Activated gamma-delta T cell treated with Interleukin-2 at 50 U/mL for 16 hours (primary cell): ENCODE measurements around the gene ARHGAP45.
"Not testable (repeated sequence)": the region's sequence is repeated elsewhere in the genome, so short reads cannot be mapped to it uniquely, and the experiment has no call there.

Experiments used
- DNase-seq: peaks from one replicate; pipeline ENCODE4 v3.0.0-alpha.2; 2020

Gene ARHGAP45, protein sequence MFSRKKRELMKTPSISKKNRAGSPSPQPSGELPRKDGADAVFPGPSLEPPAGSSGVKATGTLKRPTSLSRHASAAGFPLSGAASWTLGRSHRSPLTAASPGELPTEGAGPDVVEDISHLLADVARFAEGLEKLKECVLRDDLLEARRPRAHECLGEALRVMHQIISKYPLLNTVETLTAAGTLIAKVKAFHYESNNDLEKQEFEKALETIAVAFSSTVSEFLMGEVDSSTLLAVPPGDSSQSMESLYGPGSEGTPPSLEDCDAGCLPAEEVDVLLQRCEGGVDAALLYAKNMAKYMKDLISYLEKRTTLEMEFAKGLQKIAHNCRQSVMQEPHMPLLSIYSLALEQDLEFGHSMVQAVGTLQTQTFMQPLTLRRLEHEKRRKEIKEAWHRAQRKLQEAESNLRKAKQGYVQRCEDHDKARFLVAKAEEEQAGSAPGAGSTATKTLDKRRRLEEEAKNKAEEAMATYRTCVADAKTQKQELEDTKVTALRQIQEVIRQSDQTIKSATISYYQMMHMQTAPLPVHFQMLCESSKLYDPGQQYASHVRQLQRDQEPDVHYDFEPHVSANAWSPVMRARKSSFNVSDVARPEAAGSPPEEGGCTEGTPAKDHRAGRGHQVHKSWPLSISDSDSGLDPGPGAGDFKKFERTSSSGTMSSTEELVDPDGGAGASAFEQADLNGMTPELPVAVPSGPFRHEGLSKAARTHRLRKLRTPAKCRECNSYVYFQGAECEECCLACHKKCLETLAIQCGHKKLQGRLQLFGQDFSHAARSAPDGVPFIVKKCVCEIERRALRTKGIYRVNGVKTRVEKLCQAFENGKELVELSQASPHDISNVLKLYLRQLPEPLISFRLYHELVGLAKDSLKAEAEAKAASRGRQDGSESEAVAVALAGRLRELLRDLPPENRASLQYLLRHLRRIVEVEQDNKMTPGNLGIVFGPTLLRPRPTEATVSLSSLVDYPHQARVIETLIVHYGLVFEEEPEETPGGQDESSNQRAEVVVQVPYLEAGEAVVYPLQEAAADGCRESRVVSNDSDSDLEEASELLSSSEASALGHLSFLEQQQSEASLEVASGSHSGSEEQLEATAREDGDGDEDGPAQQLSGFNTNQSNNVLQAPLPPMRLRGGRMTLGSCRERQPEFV

DNA sequence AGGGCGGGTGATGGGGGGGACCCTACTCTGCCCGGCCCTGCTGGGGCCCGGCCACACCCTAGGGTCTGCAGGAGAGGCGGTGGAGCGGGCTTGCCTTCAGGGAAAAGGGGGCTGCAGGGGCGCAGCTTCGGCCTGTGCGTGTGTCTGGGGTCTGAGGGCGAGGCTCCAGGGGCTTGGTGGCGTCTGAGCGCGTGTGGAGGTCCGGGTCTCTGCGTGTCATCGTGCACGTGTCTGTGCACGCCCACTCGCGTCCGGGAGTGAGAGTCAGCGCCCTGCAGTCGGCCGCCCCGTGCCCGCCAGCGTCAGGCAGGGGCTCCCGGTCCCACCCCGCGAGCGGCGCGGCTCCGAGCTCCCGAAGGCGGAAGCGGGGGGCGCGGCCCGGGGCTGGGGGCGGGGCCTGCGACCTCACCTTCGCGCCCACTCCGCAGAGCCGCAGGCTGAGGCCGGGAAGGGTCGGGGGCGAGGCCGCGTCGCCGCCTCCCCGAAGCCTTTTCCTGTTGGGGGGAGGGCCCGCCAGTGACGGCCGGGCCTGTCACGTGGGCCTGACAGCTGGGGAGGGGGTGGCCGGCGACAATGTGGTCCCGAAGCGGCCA is at the start of gene ARHGAP45:
Gene ARHGAP45, plus strand, starts transcription at position 420 of the 593 bp plus-strand sequence. CDS start 239 bp downstream, outside the sequence.
- peak; percentile 82 for DNase-seq

DNA sequence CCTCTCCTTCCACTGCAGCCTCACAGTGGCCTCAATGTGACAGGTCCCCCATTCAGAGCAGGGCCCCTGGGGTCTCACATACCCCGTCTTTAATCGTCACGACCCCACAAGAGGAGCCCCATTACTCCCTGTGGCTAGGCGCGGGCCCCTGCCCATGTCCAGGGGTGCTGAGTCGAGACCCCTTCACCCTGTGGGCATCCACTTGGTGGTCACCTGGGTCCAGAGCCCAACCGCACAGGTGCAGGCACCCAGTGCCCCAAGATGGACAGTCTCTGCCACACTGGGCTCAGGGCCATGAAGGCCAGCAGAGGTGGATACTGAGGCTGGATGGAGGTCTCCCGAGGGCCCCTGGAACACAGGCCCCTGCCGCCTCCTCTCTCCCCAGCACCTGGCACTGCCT is 49.1 kb upstream of the ARHGAP45 start:
- DNase-seq: no peak

DNA sequence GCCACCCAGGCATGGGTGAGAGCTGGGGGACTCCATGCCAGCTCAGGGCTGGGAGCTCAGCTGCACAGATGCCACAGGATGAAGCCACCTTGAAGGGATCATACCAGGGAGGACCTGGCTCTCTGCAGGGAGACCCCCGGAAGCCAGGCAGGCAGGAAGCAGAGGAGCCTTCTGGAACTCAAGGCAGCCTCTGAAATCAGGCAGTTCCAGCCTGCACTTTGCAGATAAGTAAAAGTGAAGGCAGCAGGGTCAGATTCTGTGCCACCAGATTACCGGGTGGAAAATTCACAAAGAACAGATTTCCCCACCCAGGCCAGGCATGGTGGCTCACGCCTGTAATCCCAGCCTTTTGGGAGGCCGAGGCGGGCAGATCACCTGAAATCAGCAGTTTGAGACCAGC is 48.6 kb upstream of the ARHGAP45 start:
- no peak for DNase-seq

DNA sequence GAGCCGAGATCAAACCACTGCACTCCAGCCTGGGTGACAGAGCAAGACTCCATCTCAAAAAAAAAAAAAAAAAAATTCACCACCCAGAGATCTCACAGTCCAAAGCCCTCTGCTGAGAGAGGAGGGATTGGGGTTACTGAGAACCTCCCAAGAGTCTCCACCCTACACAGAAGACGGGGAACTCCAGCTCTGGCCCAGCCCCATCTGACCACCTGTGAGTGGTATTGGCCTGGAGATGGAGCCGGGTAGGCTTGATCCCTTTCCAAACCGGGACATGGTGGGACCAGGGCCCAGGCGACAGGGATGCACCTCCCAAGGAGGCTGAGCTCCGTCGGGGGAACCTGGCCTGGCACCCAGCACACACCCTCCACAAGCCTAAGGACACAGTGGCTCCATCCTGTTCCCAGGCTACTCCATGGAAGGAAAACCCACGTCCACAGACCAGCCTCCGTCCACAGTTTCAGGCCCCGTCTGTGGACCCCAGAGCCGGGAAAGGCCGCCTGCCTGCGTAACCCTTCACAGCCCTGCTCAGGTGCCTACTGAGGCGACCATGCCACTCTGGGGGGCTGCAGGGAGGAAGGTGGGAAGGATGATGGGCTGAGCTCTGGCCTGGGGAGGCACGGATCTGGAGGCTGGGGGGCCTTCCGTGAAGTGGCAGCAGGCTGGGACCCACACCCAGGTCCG is 47.9 kb upstream of the ARHGAP45 start:
- DNase-seq: no peak

DNA sequence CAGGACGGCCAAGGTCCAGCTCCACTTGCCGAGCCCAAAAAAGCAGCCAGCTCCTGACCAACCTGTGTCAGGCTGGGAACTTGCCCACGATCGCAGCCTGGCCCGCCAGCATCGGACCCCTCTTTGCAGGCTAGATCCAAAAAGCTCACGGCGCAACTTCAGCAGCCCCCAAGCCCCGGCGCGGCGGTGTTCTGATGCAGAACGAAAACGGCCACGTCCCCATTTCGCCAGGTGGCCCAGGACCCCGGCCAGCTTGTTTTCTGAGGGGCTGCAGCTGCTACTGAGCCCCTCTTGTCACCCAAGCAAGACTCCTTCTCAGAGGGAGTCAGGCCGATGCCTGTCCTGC is 47.4 kb upstream of the ARHGAP45 start:
- DNase-seq: no peak

DNA sequence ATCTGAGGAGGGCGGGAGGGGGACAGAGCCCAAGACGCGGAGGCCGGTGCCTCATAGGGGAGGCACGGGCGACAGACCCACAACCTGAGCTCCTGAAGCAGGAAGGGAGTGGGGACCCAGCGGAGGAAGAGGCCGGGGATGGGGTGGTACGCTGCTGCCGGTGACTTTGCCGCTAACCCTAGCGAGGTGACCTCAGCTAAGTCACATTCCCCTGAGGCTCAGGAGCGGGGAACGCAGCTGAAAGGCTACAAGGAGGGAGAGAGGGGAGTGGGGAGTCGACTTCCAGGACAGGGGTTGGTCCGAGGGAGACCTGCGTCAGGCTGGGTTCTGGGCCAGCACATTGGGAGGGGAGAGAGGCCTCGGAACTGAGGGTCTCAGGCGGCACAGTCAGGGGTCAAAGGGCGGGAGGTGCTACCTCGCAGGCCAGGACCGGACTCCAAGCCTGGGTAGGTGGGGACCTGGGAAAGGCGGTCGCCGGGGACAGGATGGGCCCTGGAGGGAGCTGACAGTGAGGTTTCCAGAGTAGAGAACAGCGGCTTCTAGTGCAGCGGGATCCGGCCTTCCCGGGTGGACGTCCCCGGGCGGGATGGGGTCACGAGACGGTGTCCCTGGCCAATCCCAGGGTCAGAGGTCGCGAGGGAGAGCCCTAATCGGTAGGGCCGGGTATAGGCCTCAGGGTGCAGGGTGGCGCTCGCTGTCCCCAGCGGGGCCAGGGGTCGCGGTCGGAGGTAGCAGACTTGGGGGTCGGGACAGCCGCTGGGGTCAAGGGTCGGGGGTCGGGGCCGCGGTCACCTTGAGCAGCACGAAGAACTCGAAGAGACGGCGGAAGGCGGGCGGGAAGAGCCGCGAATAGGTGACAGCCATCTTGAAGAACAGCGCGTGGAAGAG is 46.7 kb upstream of the ARHGAP45 start:
- peak; percentile 53 for DNase-seq

DNA sequence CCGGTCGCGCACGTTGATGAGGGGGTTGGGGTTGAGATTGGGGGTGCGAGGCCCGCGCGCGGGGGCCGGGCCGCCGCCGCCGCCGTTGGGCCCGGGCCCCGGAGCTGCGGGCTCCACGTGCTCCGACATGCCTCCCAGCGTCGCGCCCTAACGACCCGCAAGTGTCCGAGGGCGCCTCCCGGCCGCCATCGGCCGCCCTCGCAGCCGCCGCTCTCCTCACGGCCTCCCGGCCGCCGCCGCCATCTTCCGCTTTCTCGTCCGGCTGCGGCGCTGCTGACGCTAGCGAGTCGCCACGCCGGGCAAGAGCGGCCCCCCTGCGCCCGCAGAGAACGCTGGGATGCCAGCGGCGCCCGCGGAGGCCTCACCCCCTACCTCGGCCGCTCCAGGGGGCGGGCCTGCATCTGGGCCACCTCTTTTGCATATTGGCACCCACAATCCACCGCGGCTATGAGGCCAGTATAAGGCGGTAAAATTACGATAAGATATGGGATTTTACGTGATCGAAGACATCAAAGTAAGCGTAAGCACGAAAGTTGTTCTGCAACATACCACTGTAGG is 46.0 kb upstream of the ARHGAP45 start, which contains the start of gene TMEM259:
Gene TMEM259, minus strand, starts transcription at position 256 of the 558 bp plus-strand sequence. Its CDS starts 127 bp downstream, at position 129.
- peak; percentile 98 for DNase-seq

DNA sequence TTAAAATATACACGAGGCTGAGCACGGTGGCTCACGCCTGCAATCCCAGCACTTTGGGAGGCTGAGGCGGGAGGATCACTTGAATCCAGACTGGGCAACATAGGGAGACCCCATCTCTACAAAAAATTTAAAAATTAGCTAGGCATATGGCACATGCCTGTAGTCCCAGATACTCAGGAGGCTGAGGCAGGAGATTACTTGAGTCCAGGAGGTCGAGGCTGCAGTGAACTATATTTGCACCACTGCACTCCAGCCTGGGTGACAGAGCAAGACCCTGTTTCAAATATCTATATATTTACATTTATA is 43.1 kb upstream of the ARHGAP45 start:
- DNase-seq: not testable (repeated sequence)

DNA sequence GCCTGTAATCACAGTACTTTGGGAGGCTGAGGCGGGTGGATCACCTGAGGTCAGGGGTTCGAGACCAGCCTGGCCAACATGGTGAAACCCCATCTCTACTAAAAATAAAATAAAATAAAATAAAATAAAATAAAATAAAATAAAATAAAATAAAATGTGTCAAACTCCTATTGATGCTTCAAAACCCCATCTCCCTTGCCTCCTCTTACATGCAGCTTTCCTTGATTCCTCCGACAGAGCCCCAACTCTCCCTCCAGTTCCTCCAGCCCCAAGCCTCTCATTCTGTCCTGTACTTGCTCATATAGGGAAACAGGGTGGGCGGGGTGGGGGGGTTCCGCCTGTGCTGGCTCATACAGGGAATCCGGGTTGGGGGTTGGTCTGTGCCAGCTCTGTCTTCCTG is 41.9 kb upstream of the ARHGAP45 start:
- DNase-seq: not testable (repeated sequence)

DNA sequence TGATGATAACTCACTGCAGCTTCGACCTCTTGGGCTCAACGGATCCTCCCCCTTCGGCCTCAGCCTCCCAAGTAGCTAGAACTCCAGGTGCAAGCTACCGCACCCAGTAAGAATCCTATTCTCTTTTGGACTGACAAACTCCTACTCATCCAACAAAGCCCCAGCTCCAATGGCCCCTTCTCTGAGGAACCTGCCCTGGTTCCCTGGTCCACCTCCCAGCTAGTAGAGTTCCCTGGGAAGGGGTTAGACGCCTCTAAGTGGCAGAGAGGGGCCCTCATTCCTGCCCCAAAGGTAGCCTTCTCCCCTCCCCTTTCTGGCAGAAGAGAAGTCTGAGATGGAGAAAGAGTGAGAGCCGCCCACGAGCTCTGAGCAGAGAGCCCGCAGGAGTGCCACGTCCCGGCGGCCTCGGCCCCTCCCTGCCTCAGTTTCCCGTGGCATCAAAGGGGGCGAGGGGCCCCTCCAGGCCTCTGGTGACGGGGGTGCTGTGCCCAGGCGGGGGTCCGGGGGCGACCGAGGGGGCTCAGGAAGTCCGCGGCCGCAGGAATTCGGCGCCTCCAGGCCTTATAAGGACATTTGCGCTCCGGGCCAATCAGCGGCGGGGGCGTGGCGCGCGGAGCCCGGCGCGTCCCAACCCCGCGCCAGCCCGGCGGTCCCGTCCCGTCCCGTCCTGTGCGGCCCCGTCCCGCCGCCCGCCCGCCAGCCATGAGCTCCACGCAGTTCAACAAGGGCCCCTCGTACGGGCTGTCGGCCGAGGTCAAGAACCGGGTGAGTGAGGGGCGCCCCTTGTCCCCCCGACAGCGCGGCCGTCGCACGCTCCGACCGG is 40.8 kb upstream of the ARHGAP45 start, which contains the start of gene CNN2:
Gene CNN2, plus strand, starts transcription at position 649 of the 823 bp plus-strand sequence. Its CDS starts 54 bp downstream, at position 703.
- DNase-seq: peak; percentile 55

DNA sequence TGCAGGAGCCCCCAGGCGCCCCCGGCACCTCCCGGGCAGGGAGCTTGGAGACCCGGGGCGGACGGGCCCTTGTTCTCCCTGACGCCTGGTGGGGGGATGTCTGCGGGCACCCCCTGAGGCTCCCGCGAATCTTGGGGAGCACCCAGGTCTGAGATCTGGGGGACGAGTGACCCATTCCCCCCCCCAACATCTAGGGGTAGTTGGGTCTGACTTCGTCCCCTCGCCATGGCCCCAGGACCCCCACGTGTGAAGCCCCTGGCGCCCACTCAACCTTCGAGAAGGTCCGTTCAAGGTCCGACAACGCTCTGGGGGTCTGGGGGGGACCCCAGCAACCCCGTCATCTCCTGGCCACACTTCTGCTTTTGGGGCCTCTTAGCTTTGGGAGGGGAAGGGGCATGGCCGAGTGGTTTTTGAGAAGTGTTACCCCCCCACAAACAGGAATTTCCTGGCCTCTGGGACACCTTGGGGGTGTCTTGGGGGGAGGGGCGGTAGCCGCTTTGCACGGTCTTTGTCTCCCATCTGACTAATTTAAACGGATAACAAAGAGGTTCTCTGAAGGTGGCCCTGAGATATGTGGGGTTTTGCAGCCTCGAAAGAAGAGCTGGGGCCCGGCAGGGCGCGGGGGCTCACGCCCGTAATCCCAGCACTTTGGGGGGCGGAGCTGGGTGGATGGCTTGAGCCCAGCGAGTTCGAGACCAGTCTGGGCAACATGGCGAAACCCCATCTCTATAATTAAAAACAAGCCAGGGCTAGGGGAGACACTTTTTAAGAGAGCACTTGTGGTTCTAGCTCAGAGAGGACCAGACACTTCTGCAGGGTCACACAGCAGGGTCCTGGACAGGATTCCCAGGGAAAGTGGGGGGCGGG is 40.0 kb upstream of the ARHGAP45 start:
- no peak for DNase-seq

DNA sequence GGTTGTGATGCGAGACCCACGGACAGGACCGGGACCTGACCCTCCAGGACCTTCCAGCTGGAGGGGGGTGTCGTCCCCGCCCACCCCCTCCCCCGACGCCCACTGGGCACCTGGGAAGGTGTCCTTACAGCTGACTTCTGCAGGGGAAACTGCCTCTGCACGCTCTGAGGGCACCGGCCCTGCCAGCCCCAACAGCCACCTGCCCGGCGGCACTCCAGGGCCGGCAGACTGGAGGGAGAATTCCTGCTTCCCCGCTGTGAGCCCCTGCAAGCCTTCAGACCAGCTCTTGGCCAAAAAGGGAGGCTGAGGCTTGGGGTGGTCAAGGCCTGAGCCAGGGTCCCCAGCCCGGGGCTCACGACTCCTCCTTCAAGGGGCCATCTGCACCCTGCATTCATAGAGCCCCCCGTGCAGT is 39.3 kb upstream of the ARHGAP45 start:
- no peak for DNase-seq

DNA sequence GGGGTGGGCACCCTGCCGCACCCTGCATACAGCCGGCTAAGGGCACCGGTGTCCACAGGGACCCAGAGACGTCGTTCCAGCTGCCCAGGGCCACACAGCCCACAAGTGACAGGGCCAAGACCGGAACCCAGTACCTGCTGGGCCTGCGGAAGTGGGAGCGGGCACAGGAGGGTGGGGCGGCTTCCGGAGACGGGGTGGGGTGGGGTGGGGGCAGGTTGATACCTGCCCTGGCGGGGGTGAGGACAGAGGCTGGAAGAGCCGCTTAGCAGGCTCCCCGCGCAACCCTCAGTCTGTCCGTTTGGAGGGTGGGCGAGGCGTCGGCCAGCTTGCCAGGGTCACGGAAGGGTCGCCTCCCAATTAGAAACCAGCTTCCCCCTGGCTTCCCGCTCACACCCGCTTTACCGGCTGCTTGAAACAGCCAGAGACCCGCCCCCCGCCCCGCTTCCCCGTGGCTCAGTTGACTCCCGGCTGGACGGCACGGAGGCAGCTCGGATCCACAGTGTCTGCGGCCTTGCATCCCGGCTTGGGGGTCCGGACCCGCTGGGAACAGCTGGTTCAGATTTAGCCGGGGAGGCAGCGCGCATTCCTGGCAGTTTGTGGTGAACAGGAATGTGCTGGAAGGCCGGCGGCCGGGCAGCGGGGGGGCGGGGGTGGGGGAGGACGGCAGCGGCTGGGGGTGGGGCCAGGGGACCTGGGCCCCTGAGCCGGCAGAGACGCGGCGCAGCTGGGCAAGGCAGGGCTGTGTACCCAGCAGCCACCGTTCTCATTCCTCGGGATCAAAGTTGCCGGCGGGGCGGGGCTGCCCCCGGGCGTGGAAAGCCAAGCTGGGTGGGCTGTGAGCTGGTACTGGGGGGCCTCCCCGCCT is 38.7 kb upstream of the ARHGAP45 start:
- peak; percentile 67 for DNase-seq

DNA sequence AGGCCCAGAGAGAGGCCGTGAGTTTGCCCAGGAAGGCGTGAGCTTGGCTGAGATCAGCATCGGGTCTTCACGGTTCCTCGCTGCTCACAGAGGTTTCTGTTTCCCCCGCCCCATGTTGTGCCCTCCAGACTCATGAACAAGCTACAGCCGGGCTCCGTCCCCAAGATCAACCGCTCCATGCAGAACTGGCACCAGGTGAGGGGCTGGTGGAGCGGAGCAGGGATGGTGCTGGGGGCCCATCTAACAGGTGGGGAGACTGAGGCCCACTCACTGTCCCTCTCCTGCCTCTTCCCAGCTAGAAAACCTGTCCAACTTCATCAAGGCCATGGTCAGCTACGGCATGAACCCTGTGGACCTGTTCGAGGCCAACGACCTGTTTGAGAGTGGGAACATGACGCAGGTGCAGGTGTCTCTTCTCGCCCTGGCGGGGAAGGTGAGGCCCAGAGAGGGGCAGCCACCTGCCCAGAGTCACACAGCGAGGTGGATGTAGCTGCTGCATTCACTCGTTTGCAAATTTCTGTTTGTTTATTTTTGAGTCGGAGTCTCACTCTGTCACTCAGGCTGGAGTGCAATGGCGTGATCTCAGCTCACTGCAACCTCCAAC is 34.6 kb upstream of the ARHGAP45 start:
- no peak for DNase-seq

DNA sequence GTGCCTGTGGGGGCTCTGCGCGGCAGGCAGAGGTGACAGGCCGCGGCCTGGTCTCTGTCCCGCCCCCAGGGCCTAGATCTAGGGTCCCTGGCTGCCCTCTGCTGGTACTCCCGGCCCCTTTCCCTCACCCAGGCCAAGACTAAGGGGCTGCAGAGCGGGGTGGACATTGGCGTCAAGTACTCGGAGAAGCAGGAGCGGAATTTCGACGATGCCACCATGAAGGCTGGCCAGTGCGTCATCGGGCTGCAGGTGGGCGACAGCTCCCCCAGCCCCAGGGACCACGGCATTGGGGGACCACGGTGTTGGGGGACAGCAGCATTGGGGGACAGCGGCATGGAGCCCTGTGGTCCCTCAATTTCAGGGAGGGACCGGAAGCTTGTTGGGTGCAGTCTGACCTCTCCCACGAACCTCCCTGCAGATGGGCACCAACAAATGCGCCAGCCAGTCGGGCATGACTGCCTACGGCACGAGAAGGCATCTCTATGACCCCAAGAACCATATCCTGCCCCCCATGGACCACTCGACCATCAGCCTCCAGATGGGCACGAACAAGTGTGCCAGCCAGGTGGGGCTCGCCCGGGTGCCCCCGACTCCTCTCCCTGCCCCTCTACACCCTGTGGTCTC is 30.9 kb upstream of the ARHGAP45 start:
- no peak for DNase-seq

DNA sequence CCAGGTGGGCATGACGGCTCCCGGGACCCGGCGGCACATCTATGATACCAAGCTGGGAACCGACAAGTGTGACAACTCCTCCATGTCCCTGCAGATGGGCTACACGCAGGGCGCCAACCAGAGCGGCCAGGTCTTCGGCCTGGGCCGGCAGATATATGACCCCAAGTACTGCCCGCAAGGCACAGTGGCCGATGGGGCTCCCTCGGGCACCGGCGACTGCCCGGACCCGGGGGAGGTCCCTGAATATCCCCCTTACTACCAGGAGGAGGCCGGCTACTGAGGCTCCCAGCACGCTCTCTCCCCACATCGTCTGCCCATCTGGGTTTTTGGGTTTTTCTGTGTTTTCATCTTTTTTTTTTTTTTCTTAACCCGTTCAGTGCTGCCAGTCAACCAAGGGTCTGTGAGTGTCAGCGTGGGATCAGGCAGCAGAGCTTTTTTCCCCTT is 29.3 kb upstream of the ARHGAP45 start:
- DNase-seq: no peak
